ENCODE data around the gene TMEM45A. TPM values are rescaled to one million over a fixed set of nuclear protein-coding genes. Genes with fewer than 3 reads are reported as not detected.

The TMEM45A gene
- total and polyA plus RNA-seq, 2 donors (not counting 1 experiment from before 2014, with no cell fraction given): 26.4 to 71.4 TPM

DNA sequence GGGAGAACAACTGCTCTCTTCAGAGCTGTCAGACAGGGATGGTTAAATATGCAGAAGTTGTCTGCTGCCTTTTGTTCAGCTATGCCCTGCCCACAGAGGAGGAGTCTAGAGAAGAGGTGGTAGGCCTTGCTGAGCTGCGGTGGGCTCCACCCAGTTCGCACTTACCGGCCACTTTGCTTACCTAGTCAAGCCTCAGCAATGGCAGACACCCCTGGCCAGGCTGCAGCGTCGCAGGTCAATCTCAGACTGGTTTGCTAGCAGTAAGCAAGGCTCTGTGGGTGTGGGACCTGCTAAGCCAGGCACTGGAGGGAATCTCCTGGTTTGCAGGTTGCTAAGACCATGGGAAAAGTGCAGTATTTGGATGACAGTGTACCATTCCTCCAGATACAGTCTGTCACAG is 12.3 kb upstream of the TMEM45A start:
- Histone ChIP-seq H3K9me3 (ENCODE audit: control insufficient read depth, insufficient read depth, low read depth, low read length) (no peaks in the 10 kb centered on the region), H3K27me3 (ENCODE audit: control insufficient read depth, insufficient read depth, low read length) (peaks cover 5% of the 10 kb centered on the region), H3K27ac (ENCODE audit: insufficient read depth, low read length) (no peak overlapping the region), H2AFZ (ENCODE audit: low read length) (no peak overlapping the region), H3K4me1 (ENCODE audit: control insufficient read depth, extremely low read depth, insufficient read depth, low read length) (no peaks in the 10 kb centered on the region), H3K36me3 (ENCODE audit: control insufficient read depth, insufficient read depth, low read length) (no peaks in the 10 kb centered on the region), H3K9ac (ENCODE audit: insufficient read depth, low read length) (no peak overlapping the region), H4K20me1 (ENCODE audit: control insufficient read depth, extremely low read depth, insufficient read depth, low read length) (no peaks in the 10 kb centered on the region), H3K4me3 (replicated peaks in 1 of 4; ENCODE audit: control extremely low read depth in 1 of 4, insufficient read depth in 1 of 4, low read depth in 3 of 4, low read length in 4 of 4) (no peak overlapping the region), H3K79me2 (ENCODE audit: control insufficient read depth, insufficient read depth, low read length) (no peaks in the 10 kb centered on the region), H3K4me2 (ENCODE audit: extremely low read depth, insufficient read depth, low read length) (no peak overlapping the region)
- no peak for TF ChIP-seq EZH2 (IDR thresholded peaks at IDR 0.05; ENCODE audit: low read length, missing control alignments)
- TF ChIP-seq, protein P1, sequence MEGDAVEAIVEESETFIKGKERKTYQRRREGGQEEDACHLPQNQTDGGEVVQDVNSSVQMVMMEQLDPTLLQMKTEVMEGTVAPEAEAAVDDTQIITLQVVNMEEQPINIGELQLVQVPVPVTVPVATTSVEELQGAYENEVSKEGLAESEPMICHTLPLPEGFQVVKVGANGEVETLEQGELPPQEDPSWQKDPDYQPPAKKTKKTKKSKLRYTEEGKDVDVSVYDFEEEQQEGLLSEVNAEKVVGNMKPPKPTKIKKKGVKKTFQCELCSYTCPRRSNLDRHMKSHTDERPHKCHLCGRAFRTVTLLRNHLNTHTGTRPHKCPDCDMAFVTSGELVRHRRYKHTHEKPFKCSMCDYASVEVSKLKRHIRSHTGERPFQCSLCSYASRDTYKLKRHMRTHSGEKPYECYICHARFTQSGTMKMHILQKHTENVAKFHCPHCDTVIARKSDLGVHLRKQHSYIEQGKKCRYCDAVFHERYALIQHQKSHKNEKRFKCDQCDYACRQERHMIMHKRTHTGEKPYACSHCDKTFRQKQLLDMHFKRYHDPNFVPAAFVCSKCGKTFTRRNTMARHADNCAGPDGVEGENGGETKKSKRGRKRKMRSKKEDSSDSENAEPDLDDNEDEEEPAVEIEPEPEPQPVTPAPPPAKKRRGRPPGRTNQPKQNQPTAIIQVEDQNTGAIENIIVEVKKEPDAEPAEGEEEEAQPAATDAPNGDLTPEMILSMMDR (conservative IDR thresholded peaks at IDR 0.05 in 1 of 2, IDR thresholded peaks at IDR 0.05 in 1 of 2; ENCODE audit: low read depth in 1 of 2, low read length in 2 of 2): no peak
- no peak for DNase-seq (ENCODE audit: low read depth in 2 of 2)

DNA sequence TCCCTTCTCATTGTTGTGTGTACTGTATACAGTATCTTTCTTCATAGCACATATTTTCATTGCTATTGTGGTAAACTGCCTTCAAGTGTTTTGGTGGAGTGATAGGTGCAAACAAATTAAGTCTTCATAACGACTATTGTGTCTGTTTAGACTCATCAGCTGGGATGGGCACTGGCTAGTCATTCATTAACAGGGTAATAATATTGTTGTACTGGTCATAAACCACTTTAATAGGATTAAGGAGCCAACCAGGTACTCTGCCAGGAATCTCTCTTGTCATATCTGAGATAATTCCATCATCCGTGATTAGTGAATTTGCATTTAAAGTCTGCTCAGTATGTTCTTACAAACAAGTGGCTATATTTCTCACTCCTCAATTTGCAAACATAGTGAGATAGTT is 10.2 kb upstream of the TMEM45A start:
- no peaks in the 10 kb centered on the region for H3K9me3 ChIP-seq (ENCODE audit: control insufficient read depth, insufficient read depth, low read depth, low read length)
- H2AFZ ChIP-seq (ENCODE audit: low read length): no peak overlapping the region
- H4K20me1 ChIP-seq (ENCODE audit: control insufficient read depth, extremely low read depth, insufficient read depth, low read length): no peaks in the 10 kb centered on the region
- H3K9ac ChIP-seq (ENCODE audit: insufficient read depth, low read length): no peak overlapping the region
- no peak overlapping the region for H3K27ac ChIP-seq (ENCODE audit: insufficient read depth, low read length)
- peaks cover 5% of the 10 kb centered on the region for H3K27me3 ChIP-seq (ENCODE audit: control insufficient read depth, insufficient read depth, low read length)
- no peaks in the 10 kb centered on the region for H3K79me2 ChIP-seq (ENCODE audit: control insufficient read depth, insufficient read depth, low read length)
- H3K4me3 ChIP-seq (replicated peaks in 1 of 4; ENCODE audit: control extremely low read depth in 1 of 4, insufficient read depth in 1 of 4, low read depth in 3 of 4, low read length in 4 of 4): no peak overlapping the region
- no peak for TF ChIP-seq EZH2 (IDR thresholded peaks at IDR 0.05; ENCODE audit: low read length, missing control alignments)
- TF ChIP-seq, protein P1 (conservative IDR thresholded peaks at IDR 0.05 in 1 of 2, IDR thresholded peaks at IDR 0.05 in 1 of 2; ENCODE audit: low read depth in 1 of 2, low read length in 2 of 2): no peak
- H3K4me2 ChIP-seq (ENCODE audit: extremely low read depth, insufficient read depth, low read length): no peak overlapping the region
- DNase-seq (ENCODE audit: low read depth in 2 of 2): no peak
- H3K36me3 ChIP-seq (ENCODE audit: control insufficient read depth, insufficient read depth, low read length): no peaks in the 10 kb centered on the region
- H3K4me1 ChIP-seq (ENCODE audit: control insufficient read depth, extremely low read depth, insufficient read depth, low read length): no peaks in the 10 kb centered on the region

DNA sequence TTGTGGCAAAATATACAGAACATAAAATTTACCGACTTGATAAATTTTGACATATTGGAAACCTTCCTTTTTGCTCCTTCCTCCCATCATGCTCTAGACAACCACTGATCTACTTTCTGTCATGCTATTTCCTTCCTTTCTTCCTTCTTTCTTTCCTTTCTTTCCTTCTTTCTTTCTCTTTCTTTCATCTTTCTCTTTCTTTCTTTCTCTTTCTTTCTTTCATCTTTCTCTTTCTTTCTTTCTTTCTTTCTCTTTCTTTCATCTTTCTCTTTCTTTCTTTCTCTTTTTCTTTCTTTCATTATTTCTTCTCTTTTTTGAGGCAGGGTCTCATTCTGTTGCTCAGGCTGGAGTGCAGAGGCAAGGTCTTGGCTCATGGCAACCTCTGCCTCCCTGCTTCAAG is 8.9 kb upstream of the TMEM45A start:
- Histone ChIP-seq H3K4me3 (replicated peaks in 1 of 4; ENCODE audit: control extremely low read depth in 1 of 4, insufficient read depth in 1 of 4, low read depth in 3 of 4, low read length in 4 of 4) (no peak overlapping the region), H3K4me2 (ENCODE audit: extremely low read depth, insufficient read depth, low read length) (no peak overlapping the region), H3K27me3 (ENCODE audit: control insufficient read depth, insufficient read depth, low read length) (peaks cover 5% of the 10 kb centered on the region), H3K9ac (ENCODE audit: insufficient read depth, low read length) (no peak overlapping the region), H4K20me1 (ENCODE audit: control insufficient read depth, extremely low read depth, insufficient read depth, low read length) (no peaks in the 10 kb centered on the region), H3K27ac (ENCODE audit: insufficient read depth, low read length) (no peak overlapping the region), H2AFZ (ENCODE audit: low read length) (no peak overlapping the region), H3K79me2 (ENCODE audit: control insufficient read depth, insufficient read depth, low read length) (no peaks in the 10 kb centered on the region), H3K36me3 (ENCODE audit: control insufficient read depth, insufficient read depth, low read length) (no peaks in the 10 kb centered on the region), H3K4me1 (ENCODE audit: control insufficient read depth, extremely low read depth, insufficient read depth, low read length) (no peaks in the 10 kb centered on the region), H3K9me3 (ENCODE audit: control insufficient read depth, insufficient read depth, low read depth, low read length) (no peaks in the 10 kb centered on the region)
- TF ChIP-seq EZH2 (IDR thresholded peaks at IDR 0.05; ENCODE audit: low read length, missing control alignments): no peak
- TF ChIP-seq, protein P1 (conservative IDR thresholded peaks at IDR 0.05 in 1 of 2, IDR thresholded peaks at IDR 0.05 in 1 of 2; ENCODE audit: low read depth in 1 of 2, low read length in 2 of 2): no peak
- DNase-seq (ENCODE audit: low read depth in 2 of 2): no peak

All from fibroblast of lung (primary cell).